ENCODE measurements around the gene LDLR. TPM values are rescaled to one million over a fixed set of nuclear protein-coding genes. Genes with fewer than 3 reads are reported as not detected.

LDLR gene
- total and polyA plus RNA-seq, 2 donors (not counting 3 experiments of a cell fraction or from before 2014, with no cell fraction given) = 142 to 174 TPM

DNA sequence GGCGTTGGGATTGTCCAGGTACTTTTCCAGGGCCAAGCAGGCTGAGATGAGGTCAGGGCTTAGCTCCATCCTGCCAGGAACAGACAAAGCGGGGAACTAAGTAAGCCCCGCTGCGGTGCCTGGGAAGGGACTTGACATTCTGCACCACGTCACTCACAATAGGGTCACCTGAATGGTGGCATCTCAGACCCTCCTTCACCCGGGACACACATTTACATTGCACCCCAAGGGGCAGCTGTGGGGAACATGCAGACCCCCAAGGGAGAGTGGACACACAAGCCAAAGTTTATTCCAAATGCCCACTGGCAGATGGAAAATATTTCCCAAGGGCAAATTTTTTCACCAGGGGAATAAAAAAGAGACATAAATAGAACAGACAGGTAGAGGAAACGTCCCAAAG, 86.7 kb downstream of the LDLR start:
- ChIA-PET POLR2A (no interaction called here), CTCF (interaction anchor here (1.3 to 1.6 kb wide), 3 partner anchors 13 to 50 kb away, joined by 3 to 7 read pairs (median 4); no protein-coding TSS in a partner anchor)
- TF ChIP-seq MYC (IDR thresholded peaks at IDR 0.05; ENCODE audit: low read depth, low read length) (no peak), CTCF (IDR thresholded peaks at IDR 0.05; ENCODE audit: extremely low read depth in 1 of 2, insufficient read depth in 1 of 2, low read depth in 1 of 2, low read length in 2 of 2) (no peak), JUN (IDR thresholded peaks at IDR 0.05; ENCODE audit: borderline replicate concordance, insufficient read depth, insufficient read length, low read depth) (no peak)
- peaks cover 12% of the 10 kb centered on the region for H3K4me1 ChIP-seq (ENCODE audit: control insufficient read depth, extremely low read depth, insufficient read depth, low read length)
- no peaks in the 10 kb centered on the region for H3K27me3 ChIP-seq (ENCODE audit: control insufficient read depth in 2 of 2, insufficient read depth in 2 of 2, low read length in 2 of 2)
- no peak overlapping the region for H3K27ac ChIP-seq (ENCODE audit: insufficient read depth, low read depth, low read length)
- dilution Hi-C loops (cut with MboI; ENCODE audit: extremely low pct_ligation_motif_present, low sequenced_read_pairs) = no loop called here
- DNase-seq (ENCODE audit: low read depth, low spot score) = no peak
- H3K9ac ChIP-seq (replicated peaks; ENCODE audit: extremely low read depth, insufficient read depth, low read length) = no peak overlapping the region
- intact Hi-C loops (cut with micrococcal nuclease) = no loop called here
- H4K20me1 ChIP-seq (replicated peaks; ENCODE audit: control insufficient read depth, extremely low read depth, insufficient read depth, low read length) = no peaks in the 10 kb centered on the region
- H3K4me3 ChIP-seq (replicated peaks in 1 of 3; ENCODE audit: insufficient read depth in 1 of 3, low read depth in 1 of 3, low read length in 3 of 3) = no peak overlapping the region
- H3K4me2 ChIP-seq (ENCODE audit: insufficient read depth, low read length) = no peak overlapping the region
- no peaks in the 10 kb centered on the region for H3K9me3 ChIP-seq (replicated peaks; ENCODE audit: control insufficient read depth, insufficient read depth, low read length)
- no TSS peak for BruUV-seq (replicated peaks)
- H3K79me2 ChIP-seq (ENCODE audit: control insufficient read depth, insufficient read depth, low read length) = peaks cover 2% of the 10 kb centered on the region
- H3K36me3 ChIP-seq (ENCODE audit: control insufficient read depth in 2 of 2, extremely low read depth in 1 of 2, insufficient read depth in 2 of 2, low read length in 2 of 2) = peaks cover 13 to 34% of the 10 kb centered on the region in 2 experiments
- no peaks in the 10 kb centered on the region for H3K9me1 ChIP-seq (replicated peaks; ENCODE audit: control insufficient read depth, extremely low read depth, insufficient read depth, low read length)
- H2AFZ ChIP-seq (ENCODE audit: low read depth, low read length) = no peak overlapping the region
- FAIRE-seq = no peak

DNA sequence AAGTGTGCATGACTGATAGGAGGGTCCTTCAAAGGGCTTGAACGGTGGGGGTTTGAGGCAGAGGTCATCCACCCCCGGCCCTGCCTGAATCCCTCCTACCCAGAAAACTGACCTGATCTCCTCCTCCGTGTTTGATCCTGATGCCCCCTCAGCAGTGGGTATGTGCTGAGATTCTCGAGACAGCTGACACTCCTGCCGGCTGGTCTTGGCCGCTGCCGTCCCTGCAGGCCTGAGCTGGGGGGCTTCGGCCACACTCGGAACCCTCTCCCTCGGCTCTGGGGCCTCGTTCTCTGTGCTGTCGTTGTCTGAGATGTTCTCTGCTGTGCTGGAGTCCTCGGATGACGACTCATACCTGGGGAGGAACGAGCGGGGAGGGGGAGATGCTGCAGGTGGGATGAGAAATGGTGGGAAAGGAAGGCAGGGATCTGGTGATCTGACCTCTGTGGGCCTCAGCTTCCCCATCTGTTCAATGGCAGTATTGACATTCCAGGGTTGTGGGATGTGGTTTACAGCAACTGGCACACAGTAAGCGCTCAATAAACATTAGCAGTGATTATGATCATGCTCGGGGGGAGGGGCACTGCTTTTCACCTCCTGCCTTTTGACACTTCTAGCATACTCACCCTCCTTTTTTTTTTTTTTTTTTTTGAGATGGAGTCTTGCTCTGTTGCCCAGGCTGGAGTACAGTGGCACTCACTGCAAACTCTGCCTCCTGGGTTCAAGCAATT, 87.4 kb downstream of the LDLR start:
- Histone ChIP-seq H3K79me2 (ENCODE audit: control insufficient read depth, insufficient read depth, low read length) (peaks cover 2% of the 10 kb centered on the region), H3K9ac (replicated peaks; ENCODE audit: extremely low read depth, insufficient read depth, low read length) (no peak overlapping the region), H3K4me3 (replicated peaks in 1 of 3; ENCODE audit: insufficient read depth in 1 of 3, low read depth in 1 of 3, low read length in 3 of 3) (no peak overlapping the region), H3K9me3 (replicated peaks; ENCODE audit: control insufficient read depth, insufficient read depth, low read length) (no peaks in the 10 kb centered on the region), H3K4me1 (ENCODE audit: control insufficient read depth, extremely low read depth, insufficient read depth, low read length) (peaks cover 12% of the 10 kb centered on the region), H3K9me1 (replicated peaks; ENCODE audit: control insufficient read depth, extremely low read depth, insufficient read depth, low read length) (no peaks in the 10 kb centered on the region), H4K20me1 (replicated peaks; ENCODE audit: control insufficient read depth, extremely low read depth, insufficient read depth, low read length) (no peaks in the 10 kb centered on the region), H3K36me3 (ENCODE audit: control insufficient read depth in 2 of 2, extremely low read depth in 1 of 2, insufficient read depth in 2 of 2, low read length in 2 of 2) (peaks cover 13 to 34% of the 10 kb centered on the region in 2 experiments), H3K27ac (ENCODE audit: insufficient read depth, low read depth, low read length) (no peak overlapping the region), H2AFZ (ENCODE audit: low read depth, low read length) (no peak overlapping the region), H3K4me2 (ENCODE audit: insufficient read depth, low read length) (no peak overlapping the region), H3K27me3 (ENCODE audit: control insufficient read depth in 2 of 2, insufficient read depth in 2 of 2, low read length in 2 of 2) (no peaks in the 10 kb centered on the region)
- CTCF ChIA-PET = interaction anchor here (1.3 to 2.3 kb wide), 4 partner anchors 14 to 51 kb away, joined by 3 to 7 read pairs (median 5); no protein-coding TSS in a partner anchor
- DNase-seq (ENCODE audit: low read depth, low spot score) (no peak), FAIRE-seq (no peak)
- BruUV-seq (replicated peaks) = no TSS peak
- intact Hi-C loops (cut with micrococcal nuclease) = no loop called here
- POLR2A ChIA-PET = no interaction called here
- dilution Hi-C loops (cut with MboI; ENCODE audit: extremely low pct_ligation_motif_present, low sequenced_read_pairs) = no loop called here
- TF ChIP-seq MYC (IDR thresholded peaks at IDR 0.05; ENCODE audit: low read depth, low read length) (no peak), CTCF (IDR thresholded peaks at IDR 0.05; ENCODE audit: extremely low read depth in 1 of 2, insufficient read depth in 1 of 2, low read depth in 1 of 2, low read length in 2 of 2) (no peak), GATA2 (IDR thresholded peaks at IDR 0.05; ENCODE audit: insufficient read depth, insufficient read length, low read depth, low read length) (no peak), POLR2AphosphoS5 (IDR thresholded peaks at IDR 0.05; ENCODE audit: insufficient read depth, low read depth, low read length) (no peak)
- TF ChIP-seq, protein P1, sequence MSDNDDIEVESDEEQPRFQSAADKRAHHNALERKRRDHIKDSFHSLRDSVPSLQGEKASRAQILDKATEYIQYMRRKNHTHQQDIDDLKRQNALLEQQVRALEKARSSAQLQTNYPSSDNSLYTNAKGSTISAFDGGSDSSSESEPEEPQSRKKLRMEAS (IDR thresholded peaks at IDR 0.05; ENCODE audit: insufficient read depth, insufficient read length) = no peak

Data from endothelial cell of umbilical vein (primary cell).